Measurements from ENCODE around the gene TRPM8.

The TRPM8 gene

DNA sequence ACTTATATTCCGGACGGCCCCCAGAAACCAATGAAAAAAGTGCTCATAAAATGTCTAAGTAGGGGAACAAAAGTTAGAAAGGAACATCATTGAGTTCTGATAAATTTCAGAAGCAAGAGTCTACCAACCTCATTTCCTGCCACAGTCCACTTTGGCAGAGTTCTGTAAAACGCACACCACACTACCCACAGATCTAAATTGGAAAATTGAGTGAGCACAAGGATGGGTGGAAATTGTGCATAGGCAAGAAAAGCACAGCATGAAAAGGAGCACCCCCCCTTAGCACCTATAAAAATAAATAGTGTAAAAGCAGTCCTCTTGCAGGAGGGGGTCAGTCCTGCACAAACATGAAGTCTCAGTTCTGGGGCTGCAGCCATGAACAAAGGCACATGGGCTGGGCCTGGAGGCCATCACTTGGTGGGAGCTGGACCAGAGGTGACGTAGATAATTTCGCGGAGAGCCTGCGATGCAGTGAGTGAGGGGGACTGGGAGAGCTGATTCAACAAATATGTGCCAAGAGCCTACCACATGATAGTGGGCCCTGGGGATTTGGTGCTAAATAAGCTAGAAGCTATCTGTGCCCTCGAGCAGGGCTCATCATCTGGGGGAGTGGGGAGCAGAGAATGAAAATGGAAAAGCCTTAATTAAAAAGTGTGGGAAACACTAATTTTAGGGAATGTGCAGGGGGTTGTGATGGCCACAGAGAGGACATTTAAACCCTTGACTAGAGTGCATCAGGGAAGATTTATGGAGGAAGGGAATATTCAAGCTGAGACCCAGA, 84.4 kb downstream of the TRPM8 start:
- no peak for DNase-seq (ENCODE audit: low read depth, low spot score)

DNA sequence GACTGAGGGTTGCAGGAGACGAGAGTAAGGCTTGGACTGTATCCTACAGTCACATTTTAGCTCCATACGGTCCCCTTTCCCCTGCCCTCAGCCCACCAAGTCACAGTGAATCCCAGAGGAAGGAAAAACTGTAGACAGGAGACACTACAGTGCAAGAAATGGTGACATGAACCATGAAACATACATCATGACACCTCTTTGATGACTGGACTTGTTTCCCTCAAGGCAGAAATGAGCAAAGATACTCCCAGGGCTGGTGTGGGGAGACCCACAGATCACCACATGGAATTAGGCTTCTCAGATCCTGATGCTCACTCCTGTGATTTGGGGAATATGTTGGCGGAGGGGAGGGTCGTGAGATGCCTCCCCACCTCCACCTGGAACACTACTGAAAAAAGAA, 85.1 kb downstream of the TRPM8 start:
- no peak for DNase-seq (ENCODE audit: low read depth, low spot score)

DNA sequence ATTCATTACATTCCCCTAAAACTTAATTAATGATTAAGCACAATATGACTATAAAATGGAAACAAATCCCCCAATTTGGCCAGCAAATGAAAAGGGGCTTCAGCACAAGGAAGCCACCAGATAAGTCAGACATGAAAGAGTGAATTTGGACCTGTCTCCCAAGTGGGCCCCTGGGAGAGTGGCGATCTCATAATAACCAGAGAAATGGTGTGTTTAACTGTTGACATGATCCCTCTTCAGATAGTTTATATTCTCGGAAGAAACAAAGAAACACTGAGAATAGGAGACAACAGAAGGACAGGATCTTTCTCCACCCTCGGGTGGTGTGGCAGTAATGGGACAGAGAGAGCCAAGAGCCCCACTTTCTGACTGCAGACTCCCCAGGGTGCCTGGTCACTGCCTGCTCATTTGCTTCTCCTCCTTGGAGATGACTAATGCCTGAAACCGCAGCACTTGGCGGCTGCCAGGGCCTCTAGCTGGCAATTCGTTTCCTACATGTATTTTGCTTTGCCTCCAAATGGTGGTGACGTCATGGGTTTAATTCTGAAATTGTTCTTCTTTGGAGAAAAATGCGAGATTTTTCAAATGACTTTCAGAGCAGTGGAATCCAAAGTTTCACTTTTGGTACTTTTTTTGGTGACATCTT, 86.9 kb downstream of the TRPM8 start:
- DNase-seq (ENCODE audit: low read depth, low spot score): peak; percentile 97

DNA sequence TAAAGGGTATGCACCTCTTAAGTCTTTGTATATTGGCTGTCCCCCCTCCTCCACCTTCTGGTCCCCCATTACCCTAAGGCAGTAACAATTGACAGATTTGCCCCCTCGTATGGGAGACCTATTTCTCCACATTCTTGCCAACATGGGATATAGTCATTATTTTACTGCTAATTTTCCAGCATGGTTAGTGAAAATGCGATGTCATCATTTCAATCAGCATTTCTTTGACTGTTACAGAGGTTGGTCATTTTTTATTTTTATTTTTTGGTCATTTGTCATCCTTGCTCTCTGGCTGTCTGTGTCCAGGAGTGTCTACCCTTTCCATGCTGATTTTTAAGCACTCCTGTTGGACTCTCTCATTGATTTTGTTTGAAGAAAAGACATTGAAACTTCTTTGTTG, 88.0 kb downstream of the TRPM8 start:
- no peak for DNase-seq (ENCODE audit: low read depth, low spot score)

DNA sequence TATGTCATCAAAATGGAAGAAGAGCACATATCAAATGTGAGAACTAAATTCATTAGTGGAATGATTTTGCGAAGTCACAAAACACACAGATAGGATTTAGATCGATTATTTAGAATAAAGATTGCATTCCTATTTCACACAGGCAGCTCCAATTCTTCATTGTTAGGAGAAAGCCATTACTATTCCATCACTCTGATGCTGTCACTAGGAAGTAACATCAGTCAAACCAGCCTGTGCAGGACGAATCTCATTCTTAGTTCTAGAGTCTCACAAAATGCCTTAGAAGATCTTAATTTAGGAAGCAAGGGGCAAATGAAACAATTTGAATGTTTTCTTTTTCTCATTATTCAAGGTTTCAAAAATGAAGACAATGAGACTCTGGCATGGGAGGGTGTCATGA, 89.3 kb downstream of the TRPM8 start:
- no peak for DNase-seq (ENCODE audit: low read depth, low spot score)

DNA sequence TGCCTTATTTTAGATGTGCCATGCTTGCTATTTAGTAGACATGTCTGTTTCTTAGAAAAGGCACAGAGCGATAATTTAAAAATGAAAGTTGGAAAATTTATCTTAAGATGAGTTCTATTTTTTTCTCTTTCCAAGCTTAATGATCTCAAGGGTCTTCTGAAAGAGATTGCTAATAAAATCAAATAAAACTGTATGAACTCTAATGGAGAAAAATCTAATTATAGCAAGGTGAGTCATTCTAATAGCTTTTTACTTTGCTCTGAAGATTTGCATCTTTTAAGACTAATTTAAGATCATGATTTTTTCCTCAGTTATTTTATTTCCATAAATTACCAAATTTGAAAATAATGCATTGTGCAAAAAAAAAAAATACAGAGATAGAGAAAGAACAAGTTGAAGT, 97.3 kb downstream of the TRPM8 start:
- no peak for DNase-seq (ENCODE audit: low read depth, low spot score)

DNA sequence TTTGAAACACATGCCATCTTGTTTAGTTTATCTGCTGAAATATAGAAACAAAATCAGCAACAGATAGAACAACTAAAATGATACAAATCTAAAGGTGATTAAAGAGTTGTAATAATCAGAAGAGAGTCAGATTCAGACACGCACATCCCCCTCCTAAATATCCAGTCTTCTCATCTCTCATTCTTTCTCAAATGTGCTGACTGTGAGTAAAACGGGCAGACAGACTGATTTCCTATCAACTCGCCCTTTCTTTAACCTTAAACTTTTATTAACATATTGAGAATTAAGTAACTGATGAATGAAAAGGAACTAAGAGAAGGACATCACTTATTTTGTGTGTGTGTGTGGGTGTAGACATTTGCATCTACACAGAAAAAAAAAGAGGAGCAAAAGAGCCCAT, 98.7 kb downstream of the TRPM8 start:
- no peak for DNase-seq (ENCODE audit: low read depth, low spot score)

DNA sequence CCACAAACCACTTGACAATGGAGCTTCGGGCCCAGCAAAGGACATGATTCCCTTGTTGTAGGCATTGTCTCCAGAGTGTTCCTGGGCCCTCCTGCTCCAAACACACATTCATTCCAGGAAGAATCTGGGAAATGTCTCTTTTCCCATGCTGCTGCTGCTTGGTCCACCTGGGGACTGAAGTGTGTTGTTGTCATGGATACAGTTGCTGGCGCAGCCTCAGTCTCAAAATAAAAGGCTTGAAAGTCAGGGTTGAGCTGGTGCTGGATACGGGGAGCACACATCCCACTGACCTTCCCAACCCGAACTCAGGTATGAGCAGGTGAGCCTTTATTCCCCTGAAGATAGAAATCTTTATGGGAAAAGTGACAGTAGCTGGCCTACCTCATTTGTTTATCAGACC, 102.7 kb downstream of the TRPM8 start:
- no peak for DNase-seq (ENCODE audit: low read depth, low spot score)

DNA sequence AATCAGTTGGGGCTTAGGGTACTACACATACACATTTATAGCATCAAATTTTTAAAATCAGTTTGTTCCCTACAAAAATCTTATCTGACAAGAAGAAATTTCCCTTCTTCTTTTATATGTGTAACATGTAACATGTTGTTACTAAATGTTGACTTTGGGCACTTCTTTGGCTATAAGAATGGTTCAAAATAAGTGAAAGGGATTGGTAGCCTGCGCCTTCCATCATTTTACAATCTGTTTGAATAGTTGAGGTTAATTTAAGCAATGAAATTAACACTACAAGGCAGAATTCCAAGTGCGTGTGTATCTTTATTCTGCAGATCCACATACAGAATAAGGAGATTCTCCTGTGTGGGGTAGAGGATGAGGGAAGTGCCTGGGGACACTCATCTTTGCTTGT, 103.2 kb downstream of the TRPM8 start:
- DNase-seq (ENCODE audit: low read depth, low spot score): no peak

DNA sequence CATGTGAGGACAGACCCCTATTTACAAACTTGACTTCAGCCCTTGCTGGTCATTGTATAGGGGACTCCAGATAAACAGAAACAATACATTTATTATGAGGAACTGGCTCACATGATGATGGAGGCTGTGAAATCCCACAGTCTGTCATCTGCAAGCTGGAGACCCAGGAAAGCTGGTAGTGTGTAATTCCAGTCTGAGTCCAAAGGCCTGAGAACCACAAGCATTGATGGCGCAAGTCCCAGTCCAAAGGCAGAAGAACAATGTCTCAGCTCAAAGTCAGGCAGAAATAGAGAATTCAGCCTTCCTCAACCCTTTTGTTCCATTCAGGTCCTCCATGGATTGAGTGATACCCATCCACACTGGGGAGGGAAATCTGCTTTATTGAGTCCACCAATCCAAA, 105.3 kb downstream of the TRPM8 start:
- no peak for DNase-seq (ENCODE audit: low read depth, low spot score)

DNA sequence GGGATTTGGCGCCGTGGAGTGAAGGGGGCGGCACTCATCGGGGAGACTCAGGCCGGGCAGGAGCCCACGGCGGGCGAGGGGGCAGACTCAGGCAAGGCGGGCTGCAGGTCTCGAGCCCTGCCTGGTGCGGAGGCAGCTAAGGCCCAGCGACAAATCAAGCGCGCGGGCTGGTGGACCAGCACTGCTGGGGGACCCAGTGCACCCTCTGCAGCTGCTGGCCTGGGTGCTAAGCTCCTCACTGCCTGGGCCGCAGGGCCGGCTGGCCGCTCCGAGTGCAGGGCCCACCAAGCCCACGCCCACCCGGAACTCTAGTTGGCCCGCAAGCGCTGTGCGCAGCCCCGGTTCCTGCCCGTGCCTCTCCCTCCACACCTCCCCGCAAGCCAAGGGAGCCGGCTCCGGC, 107.1 kb downstream of the TRPM8 start:
- no peak for DNase-seq (ENCODE audit: low read depth, low spot score)

DNA sequence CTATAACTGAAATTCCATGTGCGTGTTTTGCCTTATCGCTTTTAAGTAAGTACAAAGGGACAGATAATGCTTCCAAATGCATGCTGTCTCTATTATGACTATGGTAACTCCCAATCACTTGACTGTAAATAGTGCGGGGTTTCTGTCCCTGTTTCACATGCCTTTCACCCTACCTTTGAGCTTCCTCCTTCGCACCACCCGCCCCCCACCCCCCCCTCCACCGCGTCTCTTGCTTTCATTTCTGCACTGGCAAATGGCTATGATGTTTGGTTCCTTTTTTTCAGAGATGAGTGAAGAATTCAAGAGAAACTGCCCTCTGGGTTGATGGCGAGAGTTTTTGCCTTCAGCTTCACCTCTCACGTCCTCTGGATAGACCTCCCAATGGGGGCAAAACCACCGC, 108.3 kb downstream of the TRPM8 start:
- DNase-seq (ENCODE audit: low read depth, low spot score): peak; percentile 5

DNA sequence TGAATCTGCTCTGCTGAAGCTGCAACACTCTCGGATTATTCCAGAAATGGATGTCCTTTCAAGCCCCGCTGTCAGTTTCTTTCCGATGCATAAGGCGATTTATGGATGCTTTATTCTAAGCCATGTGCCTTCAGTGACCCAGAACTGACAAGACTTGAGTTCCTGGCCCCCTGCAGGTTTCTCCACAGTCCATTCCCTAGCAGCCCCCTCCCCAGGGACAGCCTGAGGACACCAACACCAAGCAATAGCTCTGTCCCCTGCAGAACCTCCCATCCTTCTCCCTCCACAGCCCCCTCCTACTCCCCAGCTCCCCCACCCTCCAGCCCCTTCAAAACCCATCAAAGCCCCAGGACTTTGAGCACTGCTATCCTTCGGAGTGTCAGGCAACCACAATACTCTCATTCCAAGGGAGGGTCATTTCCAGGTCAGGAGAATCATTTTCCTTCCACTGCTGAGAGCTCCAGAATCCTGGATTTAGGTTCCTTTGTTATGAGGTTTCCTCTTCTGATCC, 108.8 kb downstream of the TRPM8 start:
- peak; percentile 71 for DNase-seq (ENCODE audit: low read depth, low spot score)

DNA sequence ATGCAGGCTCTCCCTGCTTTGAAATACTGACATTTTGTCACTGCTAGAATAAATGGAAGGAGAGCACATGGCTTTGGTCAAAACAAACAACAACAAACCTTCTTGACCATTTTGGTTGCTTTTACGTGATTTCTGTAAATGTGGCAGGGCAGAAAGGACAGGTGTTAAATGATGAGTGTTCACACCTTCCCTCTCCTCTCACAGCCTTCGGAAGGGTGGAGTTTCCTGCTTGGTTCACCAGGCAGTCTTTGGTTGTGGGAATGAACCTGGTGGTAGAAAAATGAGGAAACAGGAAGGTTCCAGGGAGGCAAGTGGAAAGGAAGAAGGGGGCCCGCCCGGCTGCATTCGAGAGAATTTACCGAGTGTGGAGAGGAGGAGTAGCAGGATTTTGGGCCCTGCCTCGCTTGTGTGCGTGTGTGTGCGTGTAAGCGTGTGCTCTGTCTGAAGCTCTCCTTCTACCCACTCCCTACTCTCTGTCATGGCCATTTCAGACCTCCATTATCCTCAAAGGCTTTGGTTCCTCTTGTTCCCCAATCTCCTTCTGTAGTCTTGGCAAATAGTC, 109.6 kb downstream of the TRPM8 start:
- no peak for DNase-seq (ENCODE audit: low read depth, low spot score)

DNA sequence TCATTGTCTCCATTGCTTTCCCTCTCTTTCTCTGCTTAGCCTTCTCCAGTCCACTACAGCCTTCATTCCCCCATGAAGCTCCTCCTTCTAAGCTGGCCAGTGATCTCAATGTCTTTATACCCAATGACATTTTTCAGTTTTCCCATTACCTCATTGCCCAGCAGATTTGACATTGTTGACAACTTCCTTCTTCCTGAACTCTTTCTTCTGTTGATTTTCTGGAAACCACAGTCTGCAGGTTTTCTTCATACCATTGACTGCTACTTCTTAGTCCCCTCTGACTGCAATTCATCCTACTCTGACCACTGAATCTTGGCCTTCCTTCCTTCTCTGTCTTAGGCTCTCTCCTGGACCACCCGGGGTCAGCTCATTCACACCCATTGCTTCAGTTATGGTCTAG, 110.5 kb downstream of the TRPM8 start:
- peak; percentile 43 for DNase-seq (ENCODE audit: low read depth, low spot score)

DNA sequence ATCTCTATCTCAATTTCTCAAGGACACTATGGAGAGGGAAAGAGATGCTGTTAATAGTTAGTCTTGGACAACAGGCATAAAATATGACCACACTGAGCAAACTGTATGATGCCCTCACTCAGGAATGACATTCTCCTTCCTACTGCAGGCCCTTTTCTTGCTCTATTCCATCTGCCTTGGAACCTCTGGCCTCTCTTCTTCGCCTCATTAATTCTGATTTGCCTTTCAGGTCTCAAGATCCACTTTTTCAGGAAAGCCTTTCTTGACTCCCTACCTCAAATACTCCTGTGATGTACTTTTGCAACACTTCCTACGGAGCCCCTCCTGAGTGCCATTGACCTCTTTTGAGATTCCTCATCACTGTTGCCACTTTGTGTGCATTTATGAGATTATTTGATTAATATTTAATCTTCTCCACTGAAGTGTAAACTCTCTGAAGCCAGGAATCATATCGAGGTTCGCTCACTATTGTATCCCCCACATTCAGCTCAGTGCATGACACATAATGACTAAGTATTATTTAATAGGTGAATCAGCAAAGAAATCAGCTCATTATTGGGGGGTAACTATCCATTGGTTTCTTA, 112.1 kb downstream of the TRPM8 start:
- no peak for DNase-seq (ENCODE audit: low read depth, low spot score)

DNA sequence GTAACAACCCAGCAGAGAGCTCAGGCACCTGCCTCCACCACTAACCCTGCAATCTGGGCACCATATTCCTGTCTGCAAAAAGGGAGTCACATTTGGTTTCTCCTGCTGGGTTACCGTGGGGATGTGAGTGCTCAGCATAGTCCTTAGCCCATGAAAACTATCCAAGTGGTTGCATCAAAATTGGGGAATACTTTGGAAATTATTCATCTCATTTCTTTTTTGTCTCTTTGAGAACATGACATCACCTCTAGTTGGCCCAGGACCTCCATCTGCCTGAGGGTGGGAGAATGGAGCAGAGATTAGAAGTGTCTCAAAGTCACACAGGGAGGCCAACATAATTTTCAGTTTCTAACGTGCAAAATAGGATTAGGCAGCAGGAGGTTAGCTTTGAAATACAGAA, 114.0 kb downstream of the TRPM8 start:
- DNase-seq (ENCODE audit: low read depth, low spot score): no peak

DNA sequence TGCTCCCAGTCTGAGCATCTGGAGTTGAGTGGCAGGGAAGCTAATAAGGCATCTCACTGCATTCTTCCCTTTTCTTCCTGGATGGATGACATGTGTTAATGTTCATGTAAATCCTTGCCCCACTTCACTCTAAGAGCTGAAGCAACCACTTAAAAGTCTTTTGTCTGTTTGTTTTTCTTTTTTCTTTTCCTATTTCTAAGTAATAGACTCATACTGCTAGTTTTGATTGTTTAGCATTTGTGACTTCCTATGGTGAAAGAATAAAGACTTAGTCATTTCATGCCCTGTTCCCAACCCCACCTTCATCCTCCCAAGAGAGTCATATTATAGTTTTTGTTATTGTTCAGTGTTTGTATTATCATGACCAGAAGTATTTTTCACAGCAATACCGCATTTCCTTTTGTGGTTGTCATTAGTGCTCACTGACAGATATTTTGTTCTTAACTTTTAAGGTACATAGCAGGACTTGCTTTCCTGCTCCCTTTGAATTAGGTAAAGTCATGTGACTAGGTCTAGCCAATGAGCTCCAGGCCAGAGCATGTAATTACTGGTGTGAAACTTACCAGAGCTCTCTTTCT, 115.2 kb downstream of the TRPM8 start:
- DNase-seq (ENCODE audit: low read depth, low spot score): peak; percentile 52

DNA sequence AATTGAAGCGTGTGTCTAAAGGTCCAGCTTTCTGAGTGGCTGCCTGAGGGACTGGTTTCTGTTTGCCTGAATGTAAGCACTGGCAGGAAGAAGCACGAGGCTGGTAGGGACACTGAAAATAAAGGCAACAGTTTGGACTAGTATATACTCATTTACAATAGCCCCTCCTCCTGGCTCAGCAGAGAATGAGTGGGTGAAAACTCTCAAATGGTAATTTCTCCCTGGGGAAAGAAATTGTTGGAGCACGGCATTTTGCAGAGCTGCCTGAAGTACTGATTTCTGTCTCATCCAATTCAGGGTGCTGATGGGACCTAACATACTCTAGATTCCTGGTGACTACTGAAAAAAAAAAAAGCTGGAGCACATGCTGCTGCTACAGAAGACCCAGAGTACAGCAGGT, 116.0 kb downstream of the TRPM8 start:
- DNase-seq (ENCODE audit: low read depth, low spot score): no peak

DNA sequence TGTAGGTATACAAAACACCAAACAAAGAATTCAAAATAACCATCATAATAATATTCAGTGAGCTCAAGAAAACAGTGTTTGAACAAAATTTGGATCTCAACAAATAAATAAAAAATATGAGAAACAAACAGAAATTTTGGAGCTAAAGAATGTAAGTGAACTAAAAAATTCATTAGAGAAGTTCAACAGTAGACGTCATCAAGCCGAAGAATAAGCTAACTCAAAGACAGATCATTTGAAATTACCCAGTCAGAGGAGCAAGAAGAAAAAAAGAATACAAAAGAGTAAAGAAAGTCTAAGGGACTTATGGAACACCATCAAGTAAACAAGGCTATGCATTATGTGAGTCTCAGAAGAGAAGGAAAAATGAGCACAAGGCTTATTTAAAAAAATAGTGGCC, 116.7 kb downstream of the TRPM8 start:
- no peak for DNase-seq (ENCODE audit: low read depth, low spot score)

DNA sequence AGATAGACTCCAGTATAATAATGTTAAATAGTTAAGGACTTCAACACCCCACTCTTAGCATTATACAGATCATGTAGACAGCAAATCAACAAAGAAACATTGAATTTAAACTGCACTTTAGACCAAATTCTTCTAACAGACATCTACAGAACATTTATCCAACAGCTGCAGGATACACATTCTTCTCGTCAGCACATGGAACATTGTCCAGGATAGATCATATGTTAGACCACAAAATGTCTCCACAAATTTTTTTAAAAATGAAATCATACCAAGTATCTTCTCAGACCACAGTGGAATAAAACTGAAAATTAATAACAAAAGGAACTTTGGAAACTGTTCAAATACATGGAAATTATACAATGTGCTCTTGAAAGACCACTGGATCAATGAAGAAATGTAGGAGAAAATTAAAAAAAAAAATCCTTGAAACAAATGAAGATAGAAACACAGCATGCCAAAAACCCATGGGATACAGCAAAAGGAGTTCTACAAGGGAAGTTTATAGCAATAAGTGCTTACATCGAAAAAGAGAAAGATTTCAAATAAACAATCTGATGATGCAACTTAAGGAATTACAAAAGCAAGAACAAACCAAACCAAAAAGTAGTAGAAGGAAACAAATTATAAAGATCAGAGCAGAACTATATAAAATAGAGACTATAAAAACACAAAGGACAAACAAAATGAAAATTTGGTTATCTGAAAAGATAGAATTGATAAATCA, 121.1 kb downstream of the TRPM8 start:
- DNase-seq (ENCODE audit: low read depth, low spot score): no peak

DNA sequence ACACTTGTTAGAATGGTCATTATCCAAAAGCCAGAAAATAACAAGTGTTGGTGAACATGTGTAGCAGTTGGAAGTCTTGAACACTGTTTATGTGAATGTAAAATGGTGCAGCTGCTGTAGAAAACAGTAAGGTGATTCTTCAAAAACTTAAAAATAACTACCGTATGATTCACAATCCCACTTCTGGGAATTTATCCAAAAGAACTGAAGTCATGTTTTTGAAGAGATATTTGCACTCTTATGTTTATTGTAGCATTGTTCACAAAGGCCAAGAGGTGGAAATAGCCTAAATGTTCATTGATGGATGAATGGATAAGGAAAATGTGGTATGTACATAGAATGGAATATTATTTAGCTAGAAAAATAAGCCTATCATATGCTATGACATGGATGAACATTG, 127.0 kb downstream of the TRPM8 start:
- DNase-seq (ENCODE audit: low read depth, low spot score): peak; percentile 84
